SHP77 treated with DMSO at 0.1 percent for 48 hours (cell line): Measurements from ENCODE around the gene DEPDC7.

Experiments used
- DNase-seq: peaks from one replicate; lab custom pipeline; 2025; lab: John Stamatoyannopoulos, UW

Gene DEPDC7

DNA sequence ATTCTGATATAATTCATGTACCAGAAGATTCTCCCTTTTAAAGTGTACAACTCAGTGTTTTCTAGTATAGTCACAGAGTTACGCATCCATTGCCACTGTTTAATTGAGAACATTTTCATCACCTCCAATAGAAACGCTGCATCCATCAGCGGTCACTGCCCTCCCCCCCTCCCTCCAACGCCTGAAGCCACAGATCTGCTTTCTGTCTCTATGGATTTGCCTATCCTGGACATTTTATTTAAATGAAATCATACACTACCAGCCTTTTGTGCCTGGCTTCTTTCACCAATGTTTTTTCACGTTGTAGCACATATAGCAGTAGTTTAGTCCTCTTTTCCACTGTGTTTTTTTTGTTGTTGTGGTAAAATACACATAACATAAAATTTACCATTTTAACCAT lies 46.5 kb downstream of the DEPDC7 start:
- no peak for DNase-seq

DNA sequence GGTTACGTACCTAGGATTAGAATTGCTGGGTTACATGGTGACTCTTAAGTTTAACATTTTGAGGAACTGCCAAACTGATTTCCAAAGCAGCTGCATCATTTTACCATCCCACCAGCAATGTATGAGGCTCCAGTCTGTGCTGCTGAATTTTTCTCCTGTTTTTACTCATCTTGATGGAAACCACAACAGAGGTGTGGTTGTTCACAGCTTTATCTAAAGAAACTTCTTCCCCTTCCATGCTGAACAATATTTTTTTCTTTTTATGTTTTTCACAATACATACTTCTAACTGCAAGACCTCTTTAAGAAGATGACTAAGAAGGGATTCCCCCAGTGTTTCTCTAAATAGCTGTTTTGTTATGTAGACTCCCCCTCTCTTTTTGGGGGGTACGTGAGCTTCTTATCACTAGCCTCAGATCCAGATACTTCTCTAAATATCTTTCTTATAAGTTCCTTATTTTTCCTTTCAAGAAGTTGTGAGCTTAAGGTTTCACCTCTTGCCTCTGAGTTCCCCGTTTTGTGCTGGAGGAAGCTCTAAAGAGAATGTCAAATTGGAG lies 47.7 kb downstream of the DEPDC7 start:
- DNase-seq, result no peak

GRCh38 chr11:33064033-33064825 lies 48.6 kb downstream of the DEPDC7 start:
- no peak for DNase-seq

- DNase-seq, result no peak
Measured at GRCh38 chr11:33064866-33065265, 49.2 kb downstream of the DEPDC7 start.

DNA sequence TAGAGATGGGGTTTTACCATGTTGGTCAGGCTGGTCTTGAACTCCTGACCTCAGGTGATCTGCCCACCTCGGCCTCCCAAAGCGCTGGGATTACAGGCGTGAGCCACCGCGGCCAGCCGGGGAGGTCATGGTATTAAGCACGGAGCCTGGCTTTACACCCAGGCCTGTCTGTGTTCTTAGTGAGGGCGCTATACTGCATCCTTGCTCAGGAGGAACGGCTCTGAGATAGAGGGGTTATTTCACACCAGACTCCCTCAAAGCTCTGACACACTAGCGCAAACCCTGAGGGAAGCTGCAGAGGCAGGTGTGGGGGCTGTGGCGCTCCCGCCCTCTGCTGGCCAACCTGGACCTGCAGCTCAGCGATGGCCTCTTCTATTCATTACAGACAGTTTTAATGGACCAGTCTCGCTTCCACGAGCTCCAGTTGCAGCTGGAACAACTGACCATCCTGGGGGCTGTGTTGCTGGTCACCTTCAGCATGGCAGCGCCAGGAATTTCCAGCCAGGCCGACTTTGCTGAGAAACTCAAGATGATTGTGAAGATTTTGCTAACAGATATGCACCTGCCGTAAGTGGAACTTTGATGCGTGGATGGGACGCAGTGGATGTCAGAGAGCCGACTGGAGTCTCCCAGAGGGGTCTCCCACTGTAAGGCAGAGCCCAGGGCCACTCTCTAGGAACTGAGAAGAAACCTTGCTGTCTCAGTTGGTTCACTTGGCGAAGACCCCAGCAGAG lies 49.9 kb downstream of the DEPDC7 start:
- peak; percentile 41 for DNase-seq

GRCh38 chr11:33067294-33067693 lies 51.6 kb downstream of the DEPDC7 start:
- DNase-seq, result no peak

- no peak for DNase-seq
Measured at GRCh38 chr11:33068611-33069340, 53.1 kb downstream of the DEPDC7 start.

DNA sequence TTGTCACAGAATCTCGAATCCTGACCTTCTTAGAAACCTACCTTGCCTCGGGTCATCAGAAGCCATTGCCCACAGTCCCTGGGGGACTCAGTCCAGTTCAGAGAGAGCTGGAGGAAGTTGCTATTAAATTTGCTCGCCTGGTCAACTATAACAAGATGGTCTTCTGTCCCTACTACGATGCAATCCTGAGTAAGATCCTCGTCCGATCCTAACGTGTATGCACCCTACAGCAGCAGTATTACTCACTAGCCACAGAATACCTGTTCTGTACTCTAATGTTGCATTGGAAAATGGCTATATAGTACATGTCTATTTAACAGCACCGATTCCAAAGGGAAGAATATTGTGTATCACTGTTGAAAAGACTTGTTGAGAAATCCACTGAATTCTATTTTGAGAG lies 56.8 kb downstream of the DEPDC7 start:
- no peak for DNase-seq
